ENCODE measurements around the gene PRPF19. TPM values are rescaled to one million over a fixed set of nuclear protein-coding genes. Genes with fewer than 3 reads are reported as not detected.
A peak's percentile ranks its signal among the peaks of the same experiment; 100 is the strongest.

PRPF19 gene
- total RNA-seq = 10 to 100 TPM; 61.0 to 69.7 (median 67.5) TPM
- total RNA-seq (2013) = 47.0 TPM

DNA sequence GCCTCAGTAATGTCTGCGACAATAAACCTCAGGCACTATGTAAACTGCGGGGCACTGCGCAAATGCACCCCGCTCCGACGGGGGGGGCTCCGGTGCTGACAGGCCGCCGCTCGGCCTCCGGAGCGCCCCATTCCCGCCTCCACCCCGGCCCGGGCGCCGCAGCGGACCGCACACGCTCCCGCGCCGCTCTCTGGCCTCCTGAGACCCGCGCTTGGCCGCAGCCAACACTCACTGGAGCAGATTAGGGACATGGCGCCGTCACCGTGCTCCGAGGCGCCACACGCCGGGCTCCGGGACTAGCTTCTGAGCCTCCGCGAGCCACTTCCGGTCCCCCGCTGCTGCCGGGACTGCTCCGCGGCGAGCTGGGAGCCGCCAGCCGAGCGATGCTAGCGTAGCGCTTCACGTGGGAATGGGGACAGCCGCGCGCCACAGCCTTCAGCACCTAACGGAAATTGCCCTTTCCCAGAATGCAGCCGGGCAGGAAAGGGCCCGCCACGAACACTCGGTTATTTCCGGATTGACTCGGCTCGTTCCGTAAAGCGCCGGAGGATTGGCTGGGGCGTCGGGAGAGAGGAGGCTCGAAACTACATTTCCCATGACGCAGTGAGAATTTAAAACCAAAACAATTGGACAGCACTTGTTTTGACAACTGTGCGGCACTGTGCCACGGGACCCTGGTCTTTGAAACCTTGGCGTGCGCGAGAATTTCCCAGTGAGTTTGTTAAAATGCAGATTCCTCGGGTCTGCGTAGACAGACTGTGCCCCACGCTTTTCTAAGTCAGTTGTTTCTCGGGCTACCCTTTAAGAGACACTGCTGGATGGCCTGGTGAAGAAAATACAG, at the start of gene PRPF19:
PRPF19 (minus strand) TSS at position 454 of the 841 bp plus-strand sequence; CDS start at position 251, 203 bp downstream.
- DNase-seq (peak; percentile 98 to 99), ATAC-seq (peak; percentile 95 to 97 (median 95))
- WGBS (ENCODE audit: insufficient coverage) = under 1% methylated on average over 75 of the region's 75 CpGs
- H3K4me1 ChIP-seq (ENCODE audit: control insufficient read depth, insufficient read depth, low read length) = peaks cover 37% of the 10 kb centered on the region
- Mint-ChIP-seq H3K9me3 (no peaks in the 10 kb centered on the region), H3K27me3 (ENCODE audit: low read depth in 2 of 2) (peaks cover 0 to 4% of the 10 kb centered on the region in 2 donors), H3K4me3 (peak within 1 kb of the TSS; percentile 96), H3K4me1 (peaks cover 38 to 48% of the 10 kb centered on the region in 2 donors), H3K36me3 (no peaks in the 10 kb centered on the region), H3K27ac (peak within 1 kb of the TSS; percentile 94 to 96)
- no peaks in the 10 kb centered on the region for H3K9me3 ChIP-seq (ENCODE audit: control insufficient read depth, insufficient read depth, low read length)
- H3K4me3 ChIP-seq (ENCODE audit: low read length) = peak within 1 kb of the TSS; percentile 56
- TF ChIP-seq, protein P1, sequence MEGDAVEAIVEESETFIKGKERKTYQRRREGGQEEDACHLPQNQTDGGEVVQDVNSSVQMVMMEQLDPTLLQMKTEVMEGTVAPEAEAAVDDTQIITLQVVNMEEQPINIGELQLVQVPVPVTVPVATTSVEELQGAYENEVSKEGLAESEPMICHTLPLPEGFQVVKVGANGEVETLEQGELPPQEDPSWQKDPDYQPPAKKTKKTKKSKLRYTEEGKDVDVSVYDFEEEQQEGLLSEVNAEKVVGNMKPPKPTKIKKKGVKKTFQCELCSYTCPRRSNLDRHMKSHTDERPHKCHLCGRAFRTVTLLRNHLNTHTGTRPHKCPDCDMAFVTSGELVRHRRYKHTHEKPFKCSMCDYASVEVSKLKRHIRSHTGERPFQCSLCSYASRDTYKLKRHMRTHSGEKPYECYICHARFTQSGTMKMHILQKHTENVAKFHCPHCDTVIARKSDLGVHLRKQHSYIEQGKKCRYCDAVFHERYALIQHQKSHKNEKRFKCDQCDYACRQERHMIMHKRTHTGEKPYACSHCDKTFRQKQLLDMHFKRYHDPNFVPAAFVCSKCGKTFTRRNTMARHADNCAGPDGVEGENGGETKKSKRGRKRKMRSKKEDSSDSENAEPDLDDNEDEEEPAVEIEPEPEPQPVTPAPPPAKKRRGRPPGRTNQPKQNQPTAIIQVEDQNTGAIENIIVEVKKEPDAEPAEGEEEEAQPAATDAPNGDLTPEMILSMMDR (IDR thresholded peaks at IDR 0.05) = no peak
- H3K36me3 ChIP-seq (ENCODE audit: control insufficient read depth, insufficient read depth, low read length) = peaks cover 15% of the 10 kb centered on the region
- H3K27ac ChIP-seq (ENCODE audit: low read length) = peak within 1 kb of the TSS; percentile 85
- H3K27me3 ChIP-seq (ENCODE audit: control insufficient read depth, insufficient read depth, low read length) = no peaks in the 10 kb centered on the region
- intact Hi-C loops (cut with micrococcal nuclease) = loop anchor here (1.0 to 2.0 kb wide), 2 partner anchors 9 to 254 kb away; partner anchors contain the start of gene VPS37C

DNA sequence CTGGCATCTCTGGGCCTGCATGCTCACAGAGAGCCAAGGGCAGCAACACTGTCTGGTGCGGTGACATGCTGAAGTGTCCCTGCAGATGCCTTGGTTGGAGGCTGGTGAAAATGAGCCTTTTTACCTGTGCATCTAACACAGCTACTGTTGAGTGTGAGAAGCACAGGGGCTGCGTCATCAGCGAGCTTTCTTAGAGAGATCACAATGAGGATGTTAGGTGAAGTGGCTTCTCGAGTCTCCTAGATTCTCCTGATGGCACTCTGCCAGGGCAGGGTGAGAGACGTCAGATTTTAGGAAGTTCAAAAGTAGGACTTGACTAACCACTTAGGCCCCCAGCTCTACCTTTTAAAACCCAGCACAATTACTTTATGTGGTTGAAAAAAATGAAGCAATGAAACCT, 49.2 kb upstream of the PRPF19 start:
- DNase-seq (peak in 1 of 2 donors; percentile 30), ATAC-seq (no peak)
- Histone ChIP-seq H3K27me3 (ENCODE audit: control insufficient read depth, insufficient read depth, low read length) (no peaks in the 10 kb centered on the region), H3K4me1 (ENCODE audit: control insufficient read depth, insufficient read depth, low read length) (peaks cover 25% of the 10 kb centered on the region), H3K4me3 (ENCODE audit: low read length) (no peak overlapping the region), H3K9me3 (ENCODE audit: control insufficient read depth, insufficient read depth, low read length) (no peaks in the 10 kb centered on the region), H3K36me3 (ENCODE audit: control insufficient read depth, insufficient read depth, low read length) (no peaks in the 10 kb centered on the region), H3K27ac (ENCODE audit: low read length) (no peak overlapping the region)
- no peak overlapping the region for H3K4me3 Mint-ChIP-seq
- intact Hi-C loops (cut with micrococcal nuclease) = no loop called here
- no peak overlapping the region for H3K27ac Mint-ChIP-seq
- peaks cover 15 to 22% of the 10 kb centered on the region in 2 donors for H3K4me1 Mint-ChIP-seq
- peaks cover 8 to 11% of the 10 kb centered on the region in 2 donors for H3K27me3 Mint-ChIP-seq (ENCODE audit: low read depth in 2 of 2)
- no peaks in the 10 kb centered on the region for H3K9me3 Mint-ChIP-seq
- WGBS (ENCODE audit: insufficient coverage) = 35% methylated on average over 4 of the region's 5 CpGs
- no peaks in the 10 kb centered on the region for H3K36me3 Mint-ChIP-seq
- TF ChIP-seq, protein P1 (IDR thresholded peaks at IDR 0.05) = no peak

DNA sequence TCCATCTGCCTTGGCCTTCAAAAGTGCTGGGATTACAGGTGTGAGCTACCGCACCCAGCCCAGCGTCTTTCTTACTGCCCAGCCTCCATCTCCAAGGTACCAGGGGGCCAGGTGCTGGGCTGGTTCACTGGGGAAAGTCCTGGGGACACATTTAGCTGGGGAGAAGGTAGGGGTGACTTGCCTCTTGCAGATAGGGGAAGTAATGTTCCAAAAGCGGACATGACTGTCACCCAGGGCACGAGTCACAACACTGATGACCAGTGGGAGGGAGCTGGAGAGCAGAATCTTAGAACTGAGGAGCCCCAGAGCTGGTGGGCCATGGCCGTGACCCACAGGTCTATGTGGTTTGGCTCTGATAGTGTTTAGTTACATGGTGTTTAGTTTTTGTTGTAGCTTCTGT, 48.0 kb upstream of the PRPF19 start:
- Histone ChIP-seq H3K4me1 (ENCODE audit: control insufficient read depth, insufficient read depth, low read length) (peaks cover 32% of the 10 kb centered on the region), H3K36me3 (ENCODE audit: control insufficient read depth, insufficient read depth, low read length) (no peaks in the 10 kb centered on the region), H3K27me3 (ENCODE audit: control insufficient read depth, insufficient read depth, low read length) (peaks cover 4% of the 10 kb centered on the region), H3K27ac (ENCODE audit: low read length) (peak overlapping the region; percentile 2), H3K9me3 (ENCODE audit: control insufficient read depth, insufficient read depth, low read length) (no peaks in the 10 kb centered on the region), H3K4me3 (ENCODE audit: low read length) (no peak overlapping the region)
- DNase-seq (no peak), ATAC-seq (peak in 1 of 3 donors; percentile 45)
- Mint-ChIP-seq H3K4me1 (peaks cover 15 to 22% of the 10 kb centered on the region in 2 donors), H3K27ac (no peak overlapping the region), H3K27me3 (ENCODE audit: low read depth in 2 of 2) (peaks cover 0 to 8% of the 10 kb centered on the region in 2 donors), H3K36me3 (no peaks in the 10 kb centered on the region), H3K9me3 (no peaks in the 10 kb centered on the region), H3K4me3 (no peak overlapping the region)
- intact Hi-C loops (cut with micrococcal nuclease) = no loop called here
- TF ChIP-seq, protein P1 (IDR thresholded peaks at IDR 0.05) = no peak
- WGBS (ENCODE audit: insufficient coverage) = 60% methylated on average over 5 of the region's 5 CpGs

Data from natural killer cell (primary cell).